ENCODE results near the gene DMKN. TPM values are rescaled to one million over a fixed set of nuclear protein-coding genes. Genes with fewer than 3 reads are reported as not detected.

The DMKN gene
- polyA plus RNA-seq, 1 experiment = 1.3 TPM

- POLR2A ChIA-PET = no interaction called here
- H3K9me3 ChIP-seq (ENCODE audit: control insufficient read depth, insufficient read depth, low read length) = no peaks in the 10 kb centered on the region
- no peak for TF ChIP-seq CTCF (IDR thresholded peaks at IDR 0.05; ENCODE audit: low read depth, low read length)
- DNase-seq (ENCODE audit: low read depth, low spot score) = no peak
- H3K4me3 ChIP-seq (ENCODE audit: low read depth, low read length) = no peak overlapping the region
- CTCF ChIA-PET = no interaction called here
- no peak overlapping the region for H3K27ac ChIP-seq (ENCODE audit: low read depth, low read length)
- H3K27me3 ChIP-seq (ENCODE audit: control insufficient read depth, insufficient read depth, low read length) = no peaks in the 10 kb centered on the region
Observed at GRCh38 chr19:35457173-35457572, 56.3 kb downstream of the DMKN start.

- CTCF ChIA-PET = no interaction called here
Observed at GRCh38 chr19:35455616-35456201, 57.7 kb downstream of the DMKN start.

GRCh38 chr19:35454663-35455062 lies 58.8 kb downstream of the DMKN start:
- Histone ChIP-seq H3K9me3 (ENCODE audit: control insufficient read depth, insufficient read depth, low read length) (no peaks in the 10 kb centered on the region; the same call in 1 of the 2 replicates), H3K27me3 (ENCODE audit: control insufficient read depth, insufficient read depth, low read length) (peaks cover 2% of the 10 kb centered on the region), H3K27ac (ENCODE audit: low read depth, low read length) (no peak overlapping the region), H3K4me3 (ENCODE audit: low read depth, low read length) (no peak overlapping the region)
- no peak for DNase-seq (ENCODE audit: low read depth, low spot score)
- no peak for TF ChIP-seq CTCF (IDR thresholded peaks at IDR 0.05; ENCODE audit: low read depth, low read length)
- CTCF ChIA-PET = no interaction called here
- POLR2A ChIA-PET = no interaction called here

More at GRCh38 chr19:35455616-35456201, 57.7 kb downstream of the DMKN start:
- Histone ChIP-seq H3K9me3 (ENCODE audit: control insufficient read depth, insufficient read depth, low read length) (no peaks in the 10 kb centered on the region), H3K4me3 (ENCODE audit: low read depth, low read length) (no peak overlapping the region), H3K27me3 (ENCODE audit: control insufficient read depth, insufficient read depth, low read length) (no peaks in the 10 kb centered on the region), H3K27ac (ENCODE audit: low read depth, low read length) (no peak overlapping the region)
- no peak for TF ChIP-seq CTCF (IDR thresholded peaks at IDR 0.05; ENCODE audit: low read depth, low read length)
- DNase-seq (ENCODE audit: low read depth, low spot score) = no peak
- POLR2A ChIA-PET = no interaction called here

GRCh38 chr19:35451338-35452096 lies 61.9 kb downstream of the DMKN start:
- TF ChIP-seq CTCF (IDR thresholded peaks at IDR 0.05; ENCODE audit: low read depth, low read length) = no peak
- H3K27ac ChIP-seq (ENCODE audit: low read depth, low read length) = no peak overlapping the region
- no peak overlapping the region for H3K4me3 ChIP-seq (ENCODE audit: low read depth, low read length)
- H3K9me3 ChIP-seq (ENCODE audit: control insufficient read depth, insufficient read depth, low read length) = no peaks in the 10 kb centered on the region; the same call in 1 of the 2 replicates
- CTCF ChIA-PET = interaction anchor here (0.5 kb wide), 1 partner anchor 23 kb away, joined by 4 read pairs; no protein-coding TSS in a partner anchor
- DNase-seq (ENCODE audit: low read depth, low spot score) = no peak
- H3K27me3 ChIP-seq (ENCODE audit: control insufficient read depth, insufficient read depth, low read length) = peaks cover 5% of the 10 kb centered on the region
- POLR2A ChIA-PET = interaction anchor here (0.7 kb wide), 1 partner anchor 74 kb away, joined by 3 read pairs; no protein-coding TSS in a partner anchor
